Neural cell (in vitro differentiated cells): ENCODE data around the gene KRTAP10-1. TPM values are rescaled to one million over a fixed set of nuclear protein-coding genes. Genes with fewer than 3 reads are reported as not detected.

Experiments
- H2AFZ ChIP-seq: fragments of 200-600, 300-800 bp; sonication (generic), shearing (Covaris generic); 2 replicates; pipeline ENCODE4 v1.6.0; 2014; ENCODE audit warnings: low read depth, mild to moderate bottlenecking, antibody characterized with exemption, low read length, moderate library complexity
- H3F3A ChIP-seq: fragments of 200-600 bp; shearing (Covaris generic); 2 replicates; pipeline ENCODE4 v1.6.1; 2016; ENCODE audit warnings: mild to moderate bottlenecking, moderate library complexity, mixed read lengths, antibody characterized with exemption, low read length; ENCODE audit not compliant: insufficient read depth, poor library complexity, severe bottlenecking
- H3K27ac ChIP-seq: fragments of 200-600, 300-800 bp; sonication (generic), shearing (Covaris generic); 2 replicates; pipeline ENCODE4 v1.5.1; 2014; ENCODE audit warnings: mild to moderate bottlenecking, low read length, moderate library complexity
- H3K27me3 ChIP-seq: fragments of 300-800, 200-600 bp; sonication (generic), shearing (Covaris generic); 2 replicates; pipeline ENCODE4 v1.6.0; 2014; ENCODE audit warnings: mild to moderate bottlenecking, low read depth, low read length, moderate library complexity; ENCODE audit not compliant: insufficient read depth
- H3K36me3 ChIP-seq: fragments of 300-800, 200-600 bp; sonication (generic), shearing (Covaris generic); 2 replicates; pipeline ENCODE4 v1.5.1; 2014; ENCODE audit warnings: mild to moderate bottlenecking, antibody characterized with exemption, low read length, moderate library complexity; ENCODE audit not compliant: insufficient read depth
- H3K4me2 ChIP-seq: fragments of 300-800, 200-600 bp; sonication (generic), shearing (Covaris generic); 2 replicates; pipeline ENCODE4 v1.6.0; 2014; ENCODE audit warnings: mild to moderate bottlenecking, low read length
- H3K4me3 ChIP-seq: fragments of 300-800, 200-600 bp; sonication (generic), shearing (Covaris generic); 2 replicates; pipeline ENCODE4 v1.5.1; 2014; ENCODE audit warnings: mild to moderate bottlenecking, low read length, moderate library complexity
- H3K79me2 ChIP-seq: fragments of 200-600 bp; shearing (Covaris generic); replicated peaks from 2 replicates; pipeline ENCODE4 v1.6.0; 2014; ENCODE audit warnings: mild to moderate bottlenecking, low read length, moderate library complexity; ENCODE audit not compliant: insufficient read depth
- H3K9ac ChIP-seq: fragments of 300-800, 200-600 bp; sonication (generic), shearing (Covaris generic); 2 replicates; pipeline ENCODE4 v1.6.1; 2016; ENCODE audit warnings: mild to moderate bottlenecking, low read length, mixed read lengths
- H3K9me2 ChIP-seq: fragments of 200-600 bp; shearing (Covaris generic); 2 replicates; pipeline ENCODE4 v1.6.1; 2016; ENCODE audit warnings: mild to moderate bottlenecking, low read length, mixed read lengths; ENCODE audit not compliant: insufficient read depth
- H3K9me3 ChIP-seq: fragments of 200-600, 300-800 bp; sonication (generic), shearing (Covaris generic); 2 replicates; pipeline ENCODE4 v1.6.1; 2016; ENCODE audit warnings: mild to moderate bottlenecking, mixed run types, low read length, moderate library complexity, mixed read lengths
- H4K20me1 ChIP-seq: fragments of 200-600 bp; shearing (Covaris generic); 2 replicates; pipeline ENCODE4 v1.6.1; 2016; ENCODE audit warnings: mild to moderate bottlenecking, mixed run types; ENCODE audit not compliant: insufficient read depth
- CTCF ChIP-seq: fragments of 450-650 bp; IDR thresholded peaks from 2 replicates; pipeline ENCODE4 v1.5.1; 2014; ENCODE audit warnings: antibody characterized with exemption, mild to moderate bottlenecking, moderate library complexity; ENCODE audit not compliant: poor library complexity, severe bottlenecking
- EP300 ChIP-seq: fragments of 450-650 bp; conservative IDR thresholded peaks from 2 replicates; pipeline ENCODE4 v1.6.1; 2014; ENCODE audit warnings: antibody characterized with exemption, mild to moderate bottlenecking, moderate library complexity; ENCODE audit not compliant: poor library complexity, severe bottlenecking
- EZH2 ChIP-seq: fragments of 200-600, 300-800 bp; shearing (Covaris generic), sonication (generic); IDR thresholded peaks from 2 replicates; pipeline ENCODE4 v1.6.1; 2014; ENCODE audit warnings: antibody characterized with exemption, low read length, borderline replicate concordance, mild to moderate bottlenecking; ENCODE audit not compliant: insufficient read depth, poor library complexity, severe bottlenecking
- MXI1 ChIP-seq: fragments of 450-650 bp; conservative IDR thresholded peaks from 2 replicates; pipeline ENCODE4 v1.6.1; 2014; ENCODE audit warnings: antibody characterized with exemption, mild to moderate bottlenecking; ENCODE audit not compliant: poor library complexity, severe bottlenecking
- POLR2AphosphoS5 ChIP-seq: IDR thresholded peaks from 2 replicates; pipeline ENCODE4 v1.6.1; 2012
- RAD21 ChIP-seq: fragments of 450-650 bp; conservative IDR thresholded peaks from 2 replicates; pipeline ENCODE4 v1.6.1; 2014; ENCODE audit warnings: antibody characterized with exemption, mild to moderate bottlenecking, moderate library complexity
- REST ChIP-seq: IDR thresholded peaks from 2 replicates; pipeline ENCODE4 v1.6.1; 2012; ENCODE audit warnings: borderline replicate concordance
- SMC3 ChIP-seq: fragments of 450-650 bp; conservative IDR thresholded peaks from 2 replicates; pipeline ENCODE4 v1.6.1; 2014; ENCODE audit warnings: antibody characterized with exemption, mild to moderate bottlenecking, moderate library complexity; ENCODE audit not compliant: poor library complexity
- TAF1 ChIP-seq: IDR thresholded peaks from 2 replicates; pipeline ENCODE4 v1.6.1; 2012; ENCODE audit warnings: low read depth
- polyA plus RNA-seq: library from polyadenylated mRNA; depleted of rRNA; stranded (reverse); fragments of >200 nt; gene quantifications from 2 replicates; pipeline ENCODE4 v1.2.3, GENCODE V29; 2014

The KRTAP10-1 gene
- polyA plus RNA-seq, 1 donor from 2014 or later = not detected

- Histone ChIP-seq H3K9ac (no peak overlapping the region), H3K27ac (no peak overlapping the region), H3K4me2 (no peak overlapping the region), H4K20me1 (no peaks in the 10 kb centered on the region), H3K27me3 (no peaks in the 10 kb centered on the region), H3F3A (no peaks in the 10 kb centered on the region), H3K9me2 (no peaks in the 10 kb centered on the region), H3K36me3 (no peaks in the 10 kb centered on the region), H3K4me3 (no peak overlapping the region), H3K79me2 (no peaks in the 10 kb centered on the region), H2AFZ (no peak overlapping the region), H3K9me3 (no peaks in the 10 kb centered on the region)
- TF ChIP-seq EZH2 = no peak
- no peak for TF ChIP-seq MXI1
- TF ChIP-seq POLR2AphosphoS5 = no peak
- no peak for TF ChIP-seq REST
- TF ChIP-seq RAD21 = no peak
- TF ChIP-seq EP300 = no peak
- TF ChIP-seq TAF1 = no peak
- TF ChIP-seq CTCF = no peak
- no peak for TF ChIP-seq SMC3
Measured at GRCh38 chr21:44490405-44490804, 49.6 kb downstream of the KRTAP10-1 start.

- no peak overlapping the region for H3K9ac ChIP-seq
Measured at GRCh38 chr21:44489962-44490361, 50.0 kb downstream of the KRTAP10-1 start.

More at GRCh38 chr21:44489962-44490361, 50.0 kb downstream of the KRTAP10-1 start:
- no peak overlapping the region for H2AFZ ChIP-seq
- H3K79me2 ChIP-seq = no peaks in the 10 kb centered on the region
- no peak overlapping the region for H3K4me3 ChIP-seq
- no peaks in the 10 kb centered on the region for H3K9me2 ChIP-seq
- no peak overlapping the region for H3K27ac ChIP-seq
- no peaks in the 10 kb centered on the region for H3F3A ChIP-seq
- no peaks in the 10 kb centered on the region for H3K36me3 ChIP-seq
- H3K9me3 ChIP-seq = no peaks in the 10 kb centered on the region
- no peaks in the 10 kb centered on the region for H4K20me1 ChIP-seq
- H3K27me3 ChIP-seq = no peaks in the 10 kb centered on the region
- no peak for TF ChIP-seq CTCF
- TF ChIP-seq REST = no peak
- no peak for TF ChIP-seq EP300
- no peak for TF ChIP-seq SMC3
- no peak for TF ChIP-seq EZH2
- TF ChIP-seq TAF1 = no peak
- no peak for TF ChIP-seq RAD21
- TF ChIP-seq POLR2AphosphoS5 = no peak
- TF ChIP-seq MXI1 = no peak
- no peak overlapping the region for H3K4me2 ChIP-seq
